Activated CD4-positive, alpha-beta memory T cell treated with anti-CD3 and anti-CD28 coated beads, Interleukin-2, amount 10 ng/mL, durations not matched to agents 7 days and 5 days (primary cell): Measurements from ENCODE around the gene GRID2IP. TPM values are rescaled to one million over a fixed set of nuclear protein-coding genes. Genes with fewer than 3 reads are reported as not detected.

Experiments
- CTCF ChIA-PET: fragments of 350-600 bp; sonication (Branson Sonifier 250); formaldehyde crosslinking; loops from one replicate; lab custom pipeline; 2021; ENCODE audit warnings: antibody characterized with exemption, inconsistent platforms; lab: Charles Lee
- POLR2A ChIA-PET: fragments of 350-600 bp; sonication (Branson Sonifier 250); formaldehyde crosslinking; loops from one replicate; lab custom pipeline; 2021; ENCODE audit warnings: antibody characterized with exemption; lab: Charles Lee
- DNase-seq: peaks from one replicate; pipeline ENCODE4 v3.0.0-alpha.2; 2020
- H3K27ac Mint-ChIP-seq: one replicate; pipeline ENCODE4 v1.8.0; 2021; ENCODE audit warnings: mild to moderate bottlenecking, mixed read lengths
- H3K27me3 Mint-ChIP-seq: one replicate; pipeline ENCODE4 v1.8.0; 2021; ENCODE audit warnings: mixed read lengths
- H3K36me3 Mint-ChIP-seq: one replicate; pipeline ENCODE4 v1.8.0; 2021; ENCODE audit warnings: low read depth, mixed read lengths
- H3K4me1 Mint-ChIP-seq: one replicate; pipeline ENCODE4 v1.8.0; 2021; ENCODE audit warnings: mixed read lengths
- H3K4me3 Mint-ChIP-seq: one replicate; pipeline ENCODE4 v1.8.0; 2021; ENCODE audit warnings: mild to moderate bottlenecking, mixed read lengths
- H3K9me3 Mint-ChIP-seq: one replicate; pipeline ENCODE4 v1.8.0; 2021; ENCODE audit warnings: mixed read lengths
- total RNA-seq, 2 experiments: library from RNA; stranded (reverse); gene quantifications; one replicate each; pipeline ENCODE4 v1.2.3, GENCODE V29; 2021

The GRID2IP gene
- total RNA-seq, 2 experiments from 2014 or later: 0.15 to 0.28 TPM

GRCh38 chr7:6554848-6555247 is 3.6 kb upstream of the GRID2IP start:
- Mint-ChIP-seq H3K27ac (peak overlapping the region; percentile 64), H3K4me3 (no peak overlapping the region), H3K9me3 (no peaks in the 10 kb centered on the region), H3K27me3 (no peaks in the 10 kb centered on the region), H3K4me1 (peaks cover 6% of the 10 kb centered on the region), H3K36me3 (no peaks in the 10 kb centered on the region)
- CTCF ChIA-PET: interaction anchor here (0.7 to 1.4 kb wide), 2 partner anchors 15 to 48 kb away, joined by 3 to 4 read pairs; no protein-coding TSS in a partner anchor
- no peak for DNase-seq
- POLR2A ChIA-PET: no interaction called here

- H3K9me3 Mint-ChIP-seq: no peaks in the 10 kb centered on the region
- H3K4me3 Mint-ChIP-seq: no peak overlapping the region
- H3K4me1 Mint-ChIP-seq: peaks cover 10% of the 10 kb centered on the region
- DNase-seq: no peak
- H3K36me3 Mint-ChIP-seq: no peaks in the 10 kb centered on the region
- ChIA-PET POLR2A (no interaction called here), CTCF (no interaction called here)
- no peak overlapping the region for H3K27ac Mint-ChIP-seq
- H3K27me3 Mint-ChIP-seq: no peaks in the 10 kb centered on the region
Observed at GRCh38 chr7:6553448-6554044, 2.3 kb upstream of the GRID2IP start.

GRCh38 chr7:6547400-6547799 is 3.9 kb downstream of the GRID2IP start:
- CTCF ChIA-PET: no interaction called here
- POLR2A ChIA-PET: no interaction called here
- Mint-ChIP-seq H3K27ac (no peak overlapping the region), H3K9me3 (no peaks in the 10 kb centered on the region), H3K4me3 (no peak overlapping the region), H3K36me3 (no peaks in the 10 kb centered on the region), H3K4me1 (peaks cover 4% of the 10 kb centered on the region), H3K27me3 (no peaks in the 10 kb centered on the region)
- DNase-seq: no peak

- no peak overlapping the region for H3K27ac Mint-ChIP-seq
- no peaks in the 10 kb centered on the region for H3K9me3 Mint-ChIP-seq
- H3K4me3 Mint-ChIP-seq: no peak overlapping the region
- no peak for DNase-seq
- ChIA-PET POLR2A (no interaction called here), CTCF (no interaction called here)
- peaks cover 4% of the 10 kb centered on the region for H3K4me1 Mint-ChIP-seq
- H3K27me3 Mint-ChIP-seq: no peaks in the 10 kb centered on the region
- no peaks in the 10 kb centered on the region for H3K36me3 Mint-ChIP-seq
Observed at GRCh38 chr7:6546498-6547251, 4.6 kb downstream of the GRID2IP start.

DNA sequence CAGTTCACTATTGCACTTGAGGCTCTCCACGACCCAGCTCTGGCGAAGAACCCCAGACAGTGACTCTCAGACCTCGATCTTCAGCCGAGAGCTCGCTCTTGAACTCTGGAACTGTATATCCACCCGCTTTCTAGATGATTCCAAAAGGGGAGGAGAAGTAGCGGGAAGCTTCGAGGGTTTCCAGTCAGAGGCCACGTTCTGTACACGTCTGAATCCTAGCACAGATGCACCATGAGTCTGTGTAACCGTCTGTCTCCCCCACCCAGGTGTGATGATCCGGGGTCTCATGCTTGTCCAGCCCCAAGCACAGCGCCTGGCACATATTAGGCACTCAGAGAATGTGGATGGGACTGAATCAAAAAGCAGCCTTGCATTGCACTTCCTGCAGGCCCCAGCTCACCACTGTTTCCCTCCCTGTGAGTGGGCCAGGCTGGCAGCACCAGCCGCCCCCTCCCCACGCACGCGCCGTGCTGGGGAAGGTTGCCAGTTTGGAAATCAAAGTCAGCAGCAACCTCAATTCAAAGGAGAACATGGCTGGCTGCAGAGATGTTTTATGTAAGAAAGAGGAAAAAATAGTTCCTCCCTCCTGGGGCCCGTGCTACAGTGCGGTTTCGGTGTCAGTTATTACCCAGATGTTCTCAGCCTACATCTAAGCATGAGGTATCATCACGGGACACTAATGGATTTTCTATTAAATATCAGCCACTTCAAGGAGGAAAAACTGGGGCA is 5.7 kb downstream of the GRID2IP start:
- Mint-ChIP-seq H3K36me3 (no peaks in the 10 kb centered on the region), H3K27ac (no peak overlapping the region), H3K4me1 (peaks cover 4% of the 10 kb centered on the region), H3K9me3 (no peaks in the 10 kb centered on the region), H3K27me3 (no peaks in the 10 kb centered on the region), H3K4me3 (no peak overlapping the region)
- ChIA-PET POLR2A (no interaction called here), CTCF (interaction anchor here (0.6 kb wide), 1 partner anchor 84 kb away, joined by 3 read pairs; no protein-coding TSS in a partner anchor)
- DNase-seq: no peak

GRCh38 chr7:6542368-6542767 is 8.9 kb downstream of the GRID2IP start:
- no peaks in the 10 kb centered on the region for H3K4me1 Mint-ChIP-seq
- DNase-seq: no peak
- POLR2A ChIA-PET: no interaction called here
- CTCF ChIA-PET: no interaction called here
- H3K36me3 Mint-ChIP-seq: no peaks in the 10 kb centered on the region
- H3K27ac Mint-ChIP-seq: no peak overlapping the region
- H3K4me3 Mint-ChIP-seq: no peak overlapping the region
- H3K27me3 Mint-ChIP-seq: peaks cover 10% of the 10 kb centered on the region
- H3K9me3 Mint-ChIP-seq: no peaks in the 10 kb centered on the region

GRCh38 chr7:6536262-6537260 is 14.7 kb downstream of the GRID2IP start:
- ChIA-PET CTCF (no interaction called here), POLR2A (no interaction called here)
- DNase-seq: no peak
- H3K9me3 Mint-ChIP-seq: no peaks in the 10 kb centered on the region
- peaks cover 13% of the 10 kb centered on the region for H3K4me1 Mint-ChIP-seq
- H3K36me3 Mint-ChIP-seq: no peaks in the 10 kb centered on the region
- H3K27me3 Mint-ChIP-seq: peaks cover 23% of the 10 kb centered on the region
- no peak overlapping the region for H3K4me3 Mint-ChIP-seq
- no peak overlapping the region for H3K27ac Mint-ChIP-seq

DNA sequence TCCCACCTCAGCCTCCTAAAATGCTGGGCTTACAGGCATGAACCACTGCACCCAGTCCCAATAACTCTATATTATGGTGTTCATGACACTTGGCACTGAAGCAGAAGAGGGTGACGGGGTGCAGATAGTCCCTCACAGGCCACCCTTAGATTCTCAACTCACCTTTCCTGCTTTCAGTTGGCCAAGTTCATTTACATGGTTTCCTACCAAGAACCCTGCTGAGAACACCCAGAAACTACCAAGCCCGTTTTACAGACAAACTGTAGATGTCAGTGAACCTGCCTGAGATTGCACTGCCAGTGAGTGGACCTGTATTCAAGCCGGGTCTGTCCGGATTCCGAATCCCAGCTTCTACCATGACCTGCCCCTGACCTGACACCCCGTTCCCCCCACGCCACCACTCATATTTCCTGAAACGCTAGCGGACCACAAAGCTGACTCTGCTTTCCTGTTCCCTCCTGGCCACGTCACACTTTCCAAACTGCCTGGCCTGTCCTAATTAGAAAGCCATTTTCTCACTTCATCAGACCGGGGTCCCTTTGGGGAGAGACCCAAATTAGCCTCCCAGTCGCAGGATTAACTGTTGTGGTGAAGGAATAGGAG is 17.3 kb downstream of the GRID2IP start:
- ChIA-PET CTCF (interaction anchor here (1.0 to 1.7 kb wide), 4 partner anchors 18 to 28 kb away, joined by 3 to 6 read pairs (median 4); no protein-coding TSS in a partner anchor), POLR2A (interaction anchor here (1.5 kb wide), 1 partner anchor 10 kb away, joined by 3 read pairs; no protein-coding TSS in a partner anchor)
- H3K9me3 Mint-ChIP-seq: no peaks in the 10 kb centered on the region

GRCh38 chr7:6532516-6532915 is 18.7 kb downstream of the GRID2IP start:
- ChIA-PET POLR2A (interaction anchor here (1.5 kb wide), 1 partner anchor 12 kb away, joined by 3 read pairs; no protein-coding TSS in a partner anchor), CTCF (no interaction called here)
- no peak overlapping the region for H3K4me3 Mint-ChIP-seq
- no peak overlapping the region for H3K27ac Mint-ChIP-seq
- peaks cover 20% of the 10 kb centered on the region for H3K4me1 Mint-ChIP-seq
- DNase-seq: no peak
- no peaks in the 10 kb centered on the region for H3K36me3 Mint-ChIP-seq
- no peaks in the 10 kb centered on the region for H3K9me3 Mint-ChIP-seq
- H3K27me3 Mint-ChIP-seq: peaks cover 33% of the 10 kb centered on the region

More for the DNA sequence above, 17.3 kb downstream of the GRID2IP start:
- Mint-ChIP-seq H3K27ac (peak overlapping the region; percentile 41), H3K27me3 (peaks cover 34% of the 10 kb centered on the region), H3K36me3 (no peaks in the 10 kb centered on the region), H3K4me1 (peaks cover 20% of the 10 kb centered on the region), H3K4me3 (no peak overlapping the region)
- peak; percentile 58 for DNase-seq

DNA sequence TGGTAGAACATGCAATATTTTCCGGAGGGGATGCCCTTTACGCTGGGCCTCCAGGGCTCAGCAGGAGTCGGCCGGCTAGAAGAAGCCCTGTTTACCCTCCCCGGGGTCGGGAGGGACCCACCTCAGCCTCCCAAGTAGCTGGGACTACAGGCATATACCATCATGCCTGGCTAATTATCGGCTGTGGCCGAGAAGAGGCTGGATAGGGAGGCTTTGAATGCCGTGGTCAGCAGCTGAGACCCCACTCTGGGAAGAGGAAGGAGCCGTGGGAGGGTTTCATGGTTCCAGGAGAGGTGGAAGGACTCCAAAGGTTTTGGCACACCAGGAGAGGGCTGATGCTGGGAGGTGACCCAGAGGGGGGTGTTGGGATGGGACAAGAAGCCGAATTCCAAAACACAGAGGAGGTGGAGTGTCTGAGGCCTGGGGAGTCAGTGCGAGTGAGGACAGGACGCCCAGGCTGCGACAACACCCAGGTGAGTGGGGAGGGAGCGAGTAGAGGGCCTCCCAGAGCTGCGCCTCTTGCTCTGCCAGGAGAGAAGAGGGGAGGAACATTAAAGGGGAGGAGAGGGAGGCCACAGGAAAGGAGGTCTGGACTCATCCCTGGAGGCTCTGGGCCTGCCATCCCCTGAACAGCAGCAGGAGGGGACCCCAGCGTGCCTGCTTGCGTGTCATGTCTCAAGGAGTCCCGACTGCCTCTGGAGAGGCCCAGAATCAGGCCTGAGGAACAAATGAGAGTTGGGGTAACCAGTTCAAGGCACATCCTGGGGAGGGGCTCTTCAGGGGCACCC is 19.6 kb downstream of the GRID2IP start:
- no peaks in the 10 kb centered on the region for H3K9me3 Mint-ChIP-seq
- H3K27me3 Mint-ChIP-seq: peaks cover 41% of the 10 kb centered on the region
- ChIA-PET CTCF (interaction anchor here (1.5 kb wide), 1 partner anchor 27 kb away, joined by 3 read pairs; no protein-coding TSS in a partner anchor), POLR2A (no interaction called here)
- H3K27ac Mint-ChIP-seq: no peak overlapping the region
- H3K4me1 Mint-ChIP-seq: peaks cover 26% of the 10 kb centered on the region
- no peak for DNase-seq
- H3K4me3 Mint-ChIP-seq: peak overlapping the region; percentile 67
- H3K36me3 Mint-ChIP-seq: no peaks in the 10 kb centered on the region
